GM19043 (cell line): ENCODE results near the gene PRPF6.
"Not testable (repeated sequence)": the region's sequence is repeated elsewhere in the genome, so short reads cannot be mapped to it uniquely, and the experiment has no call there.

Experiments
- ATAC-seq: cut with Tn5 transposase; IDR thresholded peaks from one replicate; pipeline ENCODE4 v1.9.1; 2021; ENCODE audit warnings: low read depth; ENCODE audit not compliant: unreplicated experiment

Gene PRPF6

DNA sequence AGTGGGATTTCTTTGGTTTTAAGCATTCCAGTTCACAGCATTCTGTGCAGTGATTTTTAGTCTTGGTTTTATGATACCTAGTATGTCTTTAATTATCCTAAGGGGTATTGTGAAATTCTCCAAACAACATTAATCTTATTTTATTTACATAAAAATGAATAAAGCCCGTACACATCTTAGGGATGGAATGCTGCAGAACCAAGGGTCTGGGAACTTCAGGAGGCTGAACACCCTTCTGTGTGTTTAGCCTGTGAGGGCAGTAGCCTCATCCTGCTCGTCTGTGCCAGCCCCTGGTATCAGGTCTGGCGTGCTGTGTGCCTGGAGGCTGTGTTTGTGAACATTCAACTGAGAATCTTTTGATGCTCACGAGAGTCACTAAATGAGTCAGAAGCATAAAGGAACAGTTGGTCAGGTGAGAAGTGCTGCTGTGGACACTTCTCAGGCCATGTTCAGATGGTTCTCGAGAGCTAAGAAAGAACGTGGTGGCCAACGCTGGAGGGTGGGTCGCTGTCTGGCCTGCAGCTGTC is 29.8 kb downstream of the PRPF6 start:
- no peak for ATAC-seq

DNA sequence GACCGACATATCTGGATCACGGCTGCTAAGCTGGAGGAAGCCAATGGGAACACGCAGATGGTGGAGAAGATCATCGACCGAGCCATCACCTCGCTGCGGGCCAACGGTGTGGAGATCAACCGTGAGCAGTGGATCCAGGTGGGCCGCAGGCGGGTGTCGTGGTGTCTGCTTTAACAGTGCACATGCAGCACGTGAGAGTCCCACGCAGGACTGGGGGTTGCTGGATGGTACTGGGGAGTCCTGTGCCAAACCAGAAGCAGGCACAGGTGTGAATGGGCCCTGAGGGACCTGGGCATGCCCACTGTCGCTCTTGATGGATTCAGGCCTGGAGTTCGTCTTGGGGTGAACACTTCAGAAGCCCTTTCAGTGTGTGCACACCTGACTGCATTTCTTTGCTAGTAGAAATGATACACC is 30.4 kb downstream of the PRPF6 start:
- ATAC-seq: no peak

DNA sequence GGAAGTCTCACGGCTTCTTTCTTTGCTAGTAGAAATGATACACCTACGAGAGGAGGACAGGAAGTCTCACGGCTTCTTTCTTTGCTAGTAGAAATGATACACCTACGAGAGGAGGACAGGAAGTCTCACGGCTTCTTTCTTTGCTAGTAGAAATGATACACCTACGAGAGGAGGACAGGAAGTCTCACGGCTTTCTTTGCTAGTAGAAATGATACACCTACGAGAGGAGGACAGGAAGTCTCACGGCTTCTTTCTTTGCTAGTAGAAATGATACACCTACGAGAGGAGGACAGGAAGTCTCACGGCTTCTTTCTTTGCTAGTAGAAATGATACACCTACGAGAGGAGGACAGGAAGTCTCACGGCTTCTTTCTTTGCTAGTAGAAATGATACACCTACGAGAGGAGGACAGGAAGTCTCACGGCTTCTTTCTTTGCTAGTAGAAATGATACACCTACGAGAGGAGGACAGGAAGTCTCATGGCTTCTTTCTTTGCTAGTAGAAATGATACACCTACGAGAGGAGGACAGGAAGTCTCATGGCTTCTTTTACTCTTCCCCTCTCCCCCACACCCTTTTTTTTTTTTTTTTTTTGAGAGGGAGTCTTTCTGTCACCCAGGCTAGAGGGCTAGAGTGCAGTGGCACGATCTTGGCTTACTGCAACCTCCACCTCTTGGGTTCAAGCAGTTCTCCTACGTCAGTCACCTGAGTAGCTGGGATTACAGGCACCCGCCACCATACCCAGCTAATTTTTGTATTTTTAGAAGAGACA is 31.6 kb downstream of the PRPF6 start:
- not testable (repeated sequence) for ATAC-seq

GRCh38 chr20:64015635-64016034 is 34.7 kb downstream of the PRPF6 start:
- ATAC-seq: no peak

DNA sequence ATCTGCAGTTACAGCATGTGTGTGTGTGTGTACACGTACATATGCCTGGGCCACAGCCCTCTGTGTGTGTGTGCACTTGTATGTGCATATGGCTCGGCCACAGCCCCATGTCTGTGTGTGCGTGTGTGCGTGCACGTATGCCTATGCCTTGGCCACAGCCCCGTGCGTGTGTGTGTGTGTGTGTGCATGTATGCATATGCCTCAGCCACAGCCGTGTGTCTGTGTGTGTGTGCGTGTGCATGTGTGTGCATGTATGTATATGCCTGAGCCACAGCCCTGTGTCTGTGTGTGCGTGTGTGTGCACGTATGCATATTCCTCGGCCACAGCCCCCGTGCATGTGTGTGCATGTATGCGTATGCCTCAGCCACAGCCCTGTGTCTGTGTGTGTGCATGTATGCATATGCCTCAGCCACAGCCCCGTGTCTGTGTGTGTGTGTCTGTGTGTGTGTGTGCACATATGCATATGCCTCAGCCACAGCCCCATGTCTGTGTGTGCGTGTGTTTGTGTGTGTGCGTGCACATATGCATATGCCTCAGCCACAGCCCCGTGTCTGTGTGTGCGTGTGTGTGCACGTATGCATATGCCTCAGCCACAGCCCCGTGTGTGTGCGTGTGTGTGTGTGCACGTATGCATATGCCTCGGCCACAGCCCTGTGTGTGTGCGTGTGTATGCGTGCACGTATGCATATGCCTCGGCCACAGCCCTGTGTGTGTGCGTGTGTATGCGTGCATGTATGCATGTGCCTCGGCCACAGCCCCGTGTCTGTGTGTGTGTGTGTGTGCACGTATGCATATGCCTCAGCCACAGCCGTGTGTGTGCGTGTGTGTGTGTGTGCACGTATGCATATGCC is 40.4 kb downstream of the PRPF6 start:
- ATAC-seq: no peak

GRCh38 chr20:64022671-64023360 is 41.9 kb downstream of the PRPF6 start:
- no peak for ATAC-seq

DNA sequence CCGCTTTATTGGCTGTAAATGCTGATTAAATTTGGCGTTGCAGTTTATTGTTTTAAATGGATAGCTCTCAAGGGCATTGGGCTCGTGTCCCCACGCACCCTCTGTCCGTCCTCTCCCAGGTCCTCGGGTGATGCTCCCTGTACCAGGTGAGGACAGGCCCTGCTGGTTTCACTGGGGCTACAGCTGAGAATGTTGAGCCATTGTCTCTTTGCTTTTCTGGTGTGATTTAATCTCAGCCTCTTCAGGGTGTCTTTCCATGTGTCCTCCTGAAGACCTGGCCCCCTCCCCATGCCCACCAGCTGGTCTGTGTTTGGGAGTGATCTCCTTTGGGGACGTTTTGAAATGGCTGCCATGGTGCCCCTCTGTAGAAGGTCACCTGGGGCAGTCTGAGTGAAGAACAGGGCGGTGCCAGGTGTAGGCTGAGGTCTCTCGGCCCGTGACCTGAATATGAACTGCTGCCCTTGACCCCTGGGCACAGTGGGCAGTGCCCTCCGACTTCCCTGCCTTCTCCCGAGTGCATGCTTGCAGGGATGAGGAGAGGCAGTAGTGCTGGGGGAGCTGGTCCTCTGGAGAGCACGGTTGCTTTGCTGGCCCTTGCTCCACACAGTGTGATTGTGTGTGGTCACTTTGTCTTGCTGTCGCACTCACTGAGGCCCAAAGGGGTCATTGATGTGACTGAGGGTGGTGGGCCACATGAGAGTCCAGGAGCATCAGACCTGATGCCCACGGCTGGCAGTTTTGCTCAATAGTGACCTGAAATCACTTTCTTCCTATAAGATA is 42.6 kb downstream of the PRPF6 start:
- ATAC-seq: no peak

DNA sequence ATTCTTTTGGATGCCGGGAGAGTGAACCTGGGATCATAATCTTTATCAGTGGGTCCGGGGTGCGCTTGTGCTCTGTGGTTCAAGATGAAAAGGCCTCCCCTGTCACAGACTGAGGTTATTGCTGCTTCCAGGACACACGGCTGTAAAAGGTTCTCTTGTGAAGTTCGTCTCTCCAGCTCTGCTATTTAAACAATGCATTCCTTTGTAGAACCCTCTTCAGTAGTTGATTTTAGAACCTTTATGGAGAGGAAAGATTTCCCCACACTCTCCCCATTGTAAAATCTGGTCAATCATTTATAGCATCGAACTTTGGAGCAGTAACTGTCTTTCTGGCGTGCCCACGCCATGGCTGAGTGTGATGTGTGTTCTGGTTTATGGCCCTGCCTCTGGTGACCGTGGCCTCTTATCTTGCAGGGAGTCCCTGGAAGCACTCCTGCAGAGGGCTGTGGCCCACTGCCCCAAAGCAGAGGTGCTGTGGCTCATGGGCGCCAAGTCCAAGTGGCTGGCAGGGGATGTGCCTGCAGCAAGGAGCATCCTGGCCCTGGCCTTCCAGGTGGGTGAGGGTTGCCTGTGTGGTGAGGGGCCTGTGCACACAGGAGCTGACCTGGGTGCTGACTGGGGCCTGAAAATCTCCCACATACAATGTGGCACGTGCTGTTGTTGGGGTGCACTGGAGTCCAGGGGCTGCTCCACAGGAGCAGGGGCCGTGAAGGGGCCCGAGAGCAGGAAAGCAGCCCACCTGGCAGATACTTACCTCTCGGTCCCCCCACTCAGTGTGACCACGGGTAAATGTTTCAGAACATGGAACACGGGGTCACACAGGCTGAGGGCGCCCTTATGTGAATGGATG is 43.4 kb downstream of the PRPF6 start:
- no peak for ATAC-seq

DNA sequence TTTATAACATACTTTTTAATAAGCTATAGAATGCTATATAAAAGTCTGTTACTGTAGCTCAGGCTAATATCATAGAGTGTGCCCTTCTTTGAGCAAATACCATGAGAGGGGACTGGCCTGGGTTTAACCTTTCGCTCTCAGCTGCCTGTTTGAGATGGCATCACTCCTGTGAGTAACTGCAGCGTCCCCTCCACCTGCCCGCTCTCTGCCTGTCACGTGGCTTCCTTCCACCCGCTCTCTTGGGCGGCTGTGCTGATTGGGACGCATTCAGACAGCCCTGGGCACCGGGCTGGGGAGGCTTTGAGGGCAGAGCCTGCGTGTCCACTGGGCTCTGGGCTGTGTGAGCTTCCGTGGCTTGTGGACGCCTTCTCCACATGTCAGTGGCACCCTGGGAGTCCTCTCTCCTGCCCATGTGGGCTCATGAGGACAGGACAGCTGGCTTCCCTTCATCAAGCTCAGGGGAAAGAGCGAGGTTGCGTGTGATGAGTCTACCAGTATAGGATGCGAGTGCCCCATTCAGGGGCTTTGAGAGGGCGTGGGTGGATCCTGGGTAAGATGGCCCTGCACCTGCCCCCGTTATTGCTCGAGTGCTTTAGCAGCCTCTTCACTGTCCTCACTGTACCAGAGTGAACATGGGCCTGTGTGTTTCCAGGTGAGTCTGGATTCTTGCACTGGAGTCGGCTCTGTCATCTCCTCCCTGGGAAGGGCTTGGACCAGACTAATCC is 44.3 kb downstream of the PRPF6 start:
- ATAC-seq: no peak

- ATAC-seq: no peak
These were observed 45.0 kb downstream of the PRPF6 start for GRCh38 chr20:64025826-64026412.

DNA sequence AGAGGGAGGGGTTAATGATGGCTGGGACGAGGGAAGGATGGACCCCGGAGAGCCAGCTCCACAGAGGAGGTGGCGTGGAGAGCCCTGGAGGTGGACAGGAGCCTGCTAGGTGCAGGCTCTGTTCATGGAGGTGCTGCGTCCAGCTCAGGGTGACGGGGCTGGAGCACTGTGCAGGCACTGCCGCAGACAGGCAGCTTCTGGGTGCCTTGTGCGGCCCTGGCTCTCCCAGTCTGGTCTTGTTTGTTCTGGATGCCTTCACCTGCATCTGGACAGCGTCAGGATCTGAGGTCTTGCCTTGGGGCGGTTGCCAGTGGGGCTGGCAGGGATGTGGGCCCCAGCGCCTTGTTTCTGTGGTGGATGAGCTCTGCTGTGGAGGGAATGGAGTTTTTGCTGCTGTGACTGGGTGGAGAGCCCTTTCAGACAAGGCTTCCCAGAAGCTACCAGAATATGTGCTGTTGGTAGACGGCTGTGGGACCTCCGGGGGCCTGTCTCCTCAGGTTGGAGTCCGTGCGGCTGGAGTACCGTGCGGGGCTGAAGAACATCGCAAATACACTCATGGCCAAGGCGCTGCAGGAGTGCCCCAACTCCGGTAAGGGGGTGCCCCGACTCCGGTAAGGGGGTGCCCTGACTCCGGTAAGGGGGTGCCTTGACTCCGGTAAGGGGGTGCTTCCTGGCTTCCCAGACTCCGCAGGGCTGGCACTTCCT is 47.2 kb downstream of the PRPF6 start:
- ATAC-seq: no peak

DNA sequence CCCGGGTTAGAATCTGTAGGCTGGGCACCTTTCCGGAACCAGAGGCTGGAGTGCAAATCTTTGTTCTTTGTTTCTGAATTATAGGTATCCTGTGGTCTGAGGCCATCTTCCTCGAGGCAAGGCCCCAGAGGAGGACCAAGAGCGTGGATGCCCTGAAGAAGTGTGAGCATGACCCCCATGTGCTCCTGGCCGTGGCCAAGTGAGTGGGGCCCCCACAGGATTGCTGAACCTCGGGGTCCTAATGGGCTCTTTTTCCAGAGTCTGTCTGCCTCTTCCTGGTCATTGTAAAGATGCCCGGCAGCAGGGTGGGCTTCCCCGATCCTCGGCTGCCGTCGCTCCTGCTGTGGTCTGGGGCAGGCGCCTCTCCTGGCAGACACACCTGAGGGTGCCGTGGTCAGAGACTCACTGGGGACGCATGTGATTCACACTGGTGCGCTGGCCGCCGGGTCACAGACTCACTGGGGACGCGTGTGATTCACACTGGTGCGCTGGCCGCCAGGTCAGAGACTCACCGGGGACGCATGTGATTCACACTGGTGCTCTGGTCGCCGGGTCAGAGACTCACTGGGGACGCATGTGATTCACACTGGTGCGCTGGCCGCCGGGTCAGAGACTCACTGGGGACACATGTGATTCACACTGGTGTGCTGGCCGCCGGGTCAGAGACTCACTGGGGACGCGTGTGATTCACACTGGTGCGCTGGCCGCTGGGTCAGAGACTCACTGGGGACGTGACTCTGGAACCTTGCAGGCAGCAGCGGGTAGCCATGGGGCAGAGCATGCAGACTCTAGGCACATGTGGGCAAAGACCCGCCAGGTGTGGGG is 48.6 kb downstream of the PRPF6 start:
- no peak for ATAC-seq

DNA sequence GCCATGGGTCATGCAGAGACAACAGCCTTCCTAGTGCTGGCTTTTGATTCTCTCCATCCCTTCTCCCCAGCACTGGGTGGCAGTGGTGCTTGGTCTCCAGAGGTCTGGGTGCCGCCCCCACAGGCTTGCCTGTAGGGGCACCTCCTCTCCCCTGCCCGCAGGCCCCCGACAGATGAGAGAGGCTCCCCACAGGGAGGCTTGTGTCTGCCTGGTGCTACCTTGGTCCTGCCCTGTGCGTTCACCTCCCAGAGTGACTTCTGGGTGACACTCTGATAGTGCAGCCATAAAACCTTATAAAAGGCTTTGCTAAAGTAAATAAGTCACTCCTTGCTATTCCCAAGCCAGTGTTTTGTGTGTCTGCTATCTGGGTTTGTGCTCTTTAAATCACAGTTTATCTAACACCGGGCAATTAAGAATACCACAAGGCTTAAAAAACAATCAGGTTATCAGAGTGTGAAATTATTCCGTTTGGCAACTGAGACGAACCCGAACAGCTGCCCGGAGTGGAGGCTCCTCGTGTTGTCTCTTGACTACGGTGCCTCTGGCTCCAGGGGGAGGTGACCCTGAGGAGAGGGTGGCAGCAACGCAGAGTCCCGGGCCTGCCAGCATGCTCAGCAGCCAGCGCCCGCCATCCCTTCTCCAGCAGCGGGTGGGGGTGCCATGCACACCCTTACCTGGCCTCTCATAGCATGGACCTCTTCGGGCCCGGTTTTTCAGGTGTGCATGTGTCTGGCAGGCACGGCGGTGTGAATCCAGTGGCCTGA is 49.6 kb downstream of the PRPF6 start:
- ATAC-seq: no peak

DNA sequence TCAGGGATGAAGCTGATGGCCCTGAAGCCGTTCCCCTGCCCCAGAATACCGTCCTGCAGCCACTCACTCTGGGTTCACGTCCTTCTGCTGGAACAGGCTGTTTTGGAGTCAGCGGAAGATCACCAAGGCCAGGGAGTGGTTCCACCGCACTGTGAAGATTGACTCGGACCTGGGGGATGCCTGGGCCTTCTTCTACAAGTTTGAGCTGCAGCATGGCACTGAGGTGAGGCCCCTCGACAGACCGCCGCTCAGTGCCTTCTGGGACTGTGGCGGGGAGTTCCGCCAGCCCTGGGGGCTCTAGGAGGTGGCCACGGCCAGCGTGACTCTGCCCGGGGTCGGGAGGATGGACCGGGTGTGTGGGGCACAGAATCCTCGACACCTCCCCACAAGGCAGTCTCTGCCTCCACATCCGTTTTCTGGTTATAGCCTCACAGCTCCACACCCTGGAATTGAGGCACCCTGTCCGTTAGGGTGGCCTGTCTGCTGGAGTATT is 50.9 kb downstream of the PRPF6 start:
- ATAC-seq: no peak

- no peak for ATAC-seq
These were observed 52.0 kb downstream of the PRPF6 start for GRCh38 chr20:64032706-64033624.
